ENCODE results near the gene ANTKMT.

- no peak for TF ChIP-seq CTCF (IDR thresholded peaks at IDR 0.05)
- no peak for TF ChIP-seq POLR2AphosphoS5 (IDR thresholded peaks at IDR 0.05)
- TF ChIP-seq POLR2A (IDR thresholded peaks at IDR 0.05): no peak
- no peak for TF ChIP-seq EP300 (IDR thresholded peaks at IDR 0.05)
These were observed 9.9 kb upstream of the ANTKMT start for GRCh38 chr16:711084-711483.

Measured in sigmoid colon (tissue), 4 donors.